ENCODE data around the gene EMSY. TPM values are rescaled to one million over a fixed set of nuclear protein-coding genes. Genes with fewer than 3 reads are reported as not detected.
"Not testable (repeated sequence)": the region's sequence is repeated elsewhere in the genome, so short reads cannot be mapped to it uniquely, and the experiment has no call there.

Gene EMSY, protein sequence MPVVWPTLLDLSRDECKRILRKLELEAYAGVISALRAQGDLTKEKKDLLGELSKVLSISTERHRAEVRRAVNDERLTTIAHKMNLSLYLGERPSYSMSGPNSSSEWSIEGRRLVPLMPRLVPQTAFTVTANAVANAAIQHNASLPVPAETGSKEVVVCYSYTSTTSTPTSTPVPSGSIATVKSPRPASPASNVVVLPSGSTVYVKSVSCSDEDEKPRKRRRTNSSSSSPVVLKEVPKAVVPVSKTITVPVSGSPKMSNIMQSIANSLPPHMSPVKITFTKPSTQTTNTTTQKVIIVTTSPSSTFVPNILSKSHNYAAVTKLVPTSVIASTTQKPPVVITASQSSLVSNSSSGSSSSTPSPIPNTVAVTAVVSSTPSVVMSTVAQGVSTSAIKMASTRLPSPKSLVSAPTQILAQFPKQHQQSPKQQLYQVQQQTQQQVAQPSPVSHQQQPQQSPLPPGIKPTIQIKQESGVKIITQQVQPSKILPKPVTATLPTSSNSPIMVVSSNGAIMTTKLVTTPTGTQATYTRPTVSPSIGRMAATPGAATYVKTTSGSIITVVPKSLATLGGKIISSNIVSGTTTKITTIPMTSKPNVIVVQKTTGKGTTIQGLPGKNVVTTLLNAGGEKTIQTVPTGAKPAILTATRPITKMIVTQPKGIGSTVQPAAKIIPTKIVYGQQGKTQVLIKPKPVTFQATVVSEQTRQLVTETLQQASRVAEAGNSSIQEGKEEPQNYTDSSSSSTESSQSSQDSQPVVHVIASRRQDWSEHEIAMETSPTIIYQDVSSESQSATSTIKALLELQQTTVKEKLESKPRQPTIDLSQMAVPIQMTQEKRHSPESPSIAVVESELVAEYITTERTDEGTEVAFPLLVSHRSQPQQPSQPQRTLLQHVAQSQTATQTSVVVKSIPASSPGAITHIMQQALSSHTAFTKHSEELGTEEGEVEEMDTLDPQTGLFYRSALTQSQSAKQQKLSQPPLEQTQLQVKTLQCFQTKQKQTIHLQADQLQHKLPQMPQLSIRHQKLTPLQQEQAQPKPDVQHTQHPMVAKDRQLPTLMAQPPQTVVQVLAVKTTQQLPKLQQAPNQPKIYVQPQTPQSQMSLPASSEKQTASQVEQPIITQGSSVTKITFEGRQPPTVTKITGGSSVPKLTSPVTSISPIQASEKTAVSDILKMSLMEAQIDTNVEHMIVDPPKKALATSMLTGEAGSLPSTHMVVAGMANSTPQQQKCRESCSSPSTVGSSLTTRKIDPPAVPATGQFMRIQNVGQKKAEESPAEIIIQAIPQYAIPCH (N-terminal part only)
- 10 to 100 TPM; 18.2 to 21.3 (median 19.7) TPM for total RNA-seq

DNA sequence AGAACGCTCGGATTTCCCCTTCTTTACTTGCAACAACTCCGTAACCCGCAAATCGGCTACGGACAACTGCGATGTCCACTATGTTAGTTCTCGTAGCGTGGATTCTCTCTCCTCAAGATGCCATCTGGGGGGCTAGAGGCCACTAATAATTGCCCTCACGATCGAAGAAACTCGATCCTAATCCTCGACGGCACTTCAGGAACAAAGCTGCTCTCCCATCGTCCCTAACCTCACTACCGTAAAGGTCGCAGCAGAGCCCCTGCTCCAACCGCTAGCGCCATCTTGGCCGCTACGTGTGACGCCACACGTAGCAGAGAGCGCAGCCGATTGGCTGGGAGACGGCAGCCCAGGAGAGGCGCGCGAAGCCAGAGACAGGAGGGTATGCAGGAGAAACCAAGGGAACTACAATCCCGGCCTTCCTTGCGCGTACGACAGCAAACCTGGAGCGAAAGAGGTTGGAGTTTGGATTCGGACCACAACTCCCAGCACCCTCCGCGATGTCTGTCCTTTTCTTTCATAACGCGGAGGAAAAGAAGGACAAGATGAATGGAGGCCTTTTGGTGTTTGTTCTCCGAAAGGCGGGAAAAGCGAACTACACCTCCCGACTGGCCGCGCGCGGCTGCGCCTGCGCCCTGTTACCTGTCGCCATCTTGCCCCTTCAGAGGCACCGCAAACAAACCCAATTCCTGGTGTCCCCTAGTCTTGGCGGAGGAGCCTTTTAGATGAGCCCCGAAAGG is at the start of gene EMSY:
TSS of gene EMSY (plus strand) at position 635 of the 737 bp plus-strand sequence. CDS start 1,921 bp downstream, outside the sequence.
- Mint-ChIP-seq H3K4me3 (peak within 1 kb of the TSS; percentile 98), H3K4me1 (ENCODE audit: low read depth) (peaks cover 35% of the 10 kb centered on the region), H3K36me3 (ENCODE audit: insufficient read depth) (peaks cover 16% of the 10 kb centered on the region), H3K27me3 (ENCODE audit: low read depth) (no peaks in the 10 kb centered on the region), H3K9me3 (no peaks in the 10 kb centered on the region)
- ATAC-seq (peak; percentile 93), DNase-seq (peak; percentile 81)

GRCh38 chr11:76395296-76395695 is 49.5 kb upstream of the EMSY start:
- no peaks in the 10 kb centered on the region for H3K9me3 Mint-ChIP-seq
- H3K4me1 Mint-ChIP-seq (ENCODE audit: low read depth): peaks cover 2% of the 10 kb centered on the region
- H3K27me3 Mint-ChIP-seq (ENCODE audit: low read depth): no peaks in the 10 kb centered on the region
- no peak for ATAC-seq
- no peaks in the 10 kb centered on the region for H3K36me3 Mint-ChIP-seq (ENCODE audit: insufficient read depth)
- no peak for DNase-seq
- H3K4me3 Mint-ChIP-seq: no peak overlapping the region

GRCh38 chr11:76397383-76397782 is 47.4 kb upstream of the EMSY start:
- Mint-ChIP-seq H3K4me3 (no peak overlapping the region), H3K36me3 (ENCODE audit: insufficient read depth) (no peaks in the 10 kb centered on the region), H3K9me3 (no peaks in the 10 kb centered on the region), H3K27me3 (ENCODE audit: low read depth) (no peaks in the 10 kb centered on the region), H3K4me1 (ENCODE audit: low read depth) (peaks cover 2% of the 10 kb centered on the region)
- DNase-seq: no peak
- ATAC-seq: no peak

DNA sequence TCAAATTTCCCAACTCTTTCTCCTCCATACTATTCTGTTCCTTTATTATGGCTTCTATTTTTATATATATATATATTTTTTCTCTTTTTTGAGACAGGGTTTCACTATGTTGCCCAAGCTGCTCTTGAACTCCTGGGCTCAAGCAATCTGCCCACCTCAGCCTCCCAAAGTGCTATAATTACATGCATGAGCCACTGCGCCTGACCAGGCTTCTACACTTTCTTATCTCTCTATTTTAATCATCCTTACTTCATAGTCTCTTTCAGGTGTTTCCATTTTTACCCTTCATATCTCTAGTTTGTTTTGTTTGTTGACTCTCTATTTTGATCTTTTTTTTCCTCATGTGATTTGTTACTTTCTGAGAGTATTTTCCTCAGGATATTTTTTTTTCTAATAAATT is 43.9 kb upstream of the EMSY start:
- ATAC-seq: no peak
- H3K4me1 Mint-ChIP-seq (ENCODE audit: low read depth): no peaks in the 10 kb centered on the region
- no peak for DNase-seq
- no peaks in the 10 kb centered on the region for H3K9me3 Mint-ChIP-seq
- no peaks in the 10 kb centered on the region for H3K27me3 Mint-ChIP-seq (ENCODE audit: low read depth)
- H3K4me3 Mint-ChIP-seq: no peak overlapping the region
- H3K36me3 Mint-ChIP-seq (ENCODE audit: insufficient read depth): no peaks in the 10 kb centered on the region

DNA sequence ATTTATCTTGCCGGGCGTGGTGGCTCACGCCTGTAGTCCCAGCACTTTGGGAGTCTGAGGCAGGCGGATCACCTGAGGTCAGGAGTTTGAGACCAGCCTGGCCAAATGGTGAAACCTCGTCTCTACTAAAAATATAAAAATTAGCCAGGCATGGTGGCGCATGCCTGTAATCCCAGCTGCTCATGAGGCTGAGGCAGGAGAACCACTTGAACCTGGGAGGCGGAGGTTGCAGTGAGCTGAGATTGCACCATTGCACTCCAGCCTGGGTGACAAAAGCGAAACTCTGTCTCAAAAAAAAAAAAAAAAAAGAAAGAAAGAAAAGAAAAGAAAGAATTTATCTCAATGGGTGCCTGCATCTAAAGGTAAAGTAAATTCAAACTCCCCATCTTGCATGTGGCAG is 43.3 kb upstream of the EMSY start:
- not testable (repeated sequence) for DNase-seq; H3K9me3 Mint-ChIP-seq; H3K36me3 Mint-ChIP-seq (ENCODE audit: insufficient read depth); H3K4me3 Mint-ChIP-seq; H3K27me3 Mint-ChIP-seq (ENCODE audit: low read depth); ATAC-seq; H3K4me1 Mint-ChIP-seq (ENCODE audit: low read depth)

DNA sequence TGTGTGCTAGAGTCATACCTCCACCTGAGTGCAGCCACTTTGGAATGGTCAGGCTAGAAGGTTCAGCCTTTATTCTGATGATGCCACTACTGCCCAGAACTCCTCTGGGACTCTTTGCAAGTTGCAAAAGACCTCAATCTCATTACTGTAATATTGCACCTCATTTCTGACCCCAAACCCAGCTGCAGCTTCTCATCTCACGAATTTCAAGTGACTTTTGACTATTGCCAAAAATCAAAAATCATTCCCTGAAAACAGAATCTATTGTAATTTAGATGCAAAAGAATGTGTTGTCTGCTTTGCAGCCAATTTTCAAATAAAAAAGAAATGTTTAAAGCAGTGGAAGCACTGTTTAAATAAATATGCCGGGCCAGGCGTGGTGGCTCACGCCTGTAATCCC is 38.5 kb upstream of the EMSY start:
- Mint-ChIP-seq H3K36me3 (ENCODE audit: insufficient read depth) (no peaks in the 10 kb centered on the region), H3K27me3 (ENCODE audit: low read depth) (no peaks in the 10 kb centered on the region), H3K9me3 (no peaks in the 10 kb centered on the region), H3K4me1 (ENCODE audit: low read depth) (no peaks in the 10 kb centered on the region), H3K4me3 (no peak overlapping the region)
- ATAC-seq (no peak), DNase-seq (no peak)

DNA sequence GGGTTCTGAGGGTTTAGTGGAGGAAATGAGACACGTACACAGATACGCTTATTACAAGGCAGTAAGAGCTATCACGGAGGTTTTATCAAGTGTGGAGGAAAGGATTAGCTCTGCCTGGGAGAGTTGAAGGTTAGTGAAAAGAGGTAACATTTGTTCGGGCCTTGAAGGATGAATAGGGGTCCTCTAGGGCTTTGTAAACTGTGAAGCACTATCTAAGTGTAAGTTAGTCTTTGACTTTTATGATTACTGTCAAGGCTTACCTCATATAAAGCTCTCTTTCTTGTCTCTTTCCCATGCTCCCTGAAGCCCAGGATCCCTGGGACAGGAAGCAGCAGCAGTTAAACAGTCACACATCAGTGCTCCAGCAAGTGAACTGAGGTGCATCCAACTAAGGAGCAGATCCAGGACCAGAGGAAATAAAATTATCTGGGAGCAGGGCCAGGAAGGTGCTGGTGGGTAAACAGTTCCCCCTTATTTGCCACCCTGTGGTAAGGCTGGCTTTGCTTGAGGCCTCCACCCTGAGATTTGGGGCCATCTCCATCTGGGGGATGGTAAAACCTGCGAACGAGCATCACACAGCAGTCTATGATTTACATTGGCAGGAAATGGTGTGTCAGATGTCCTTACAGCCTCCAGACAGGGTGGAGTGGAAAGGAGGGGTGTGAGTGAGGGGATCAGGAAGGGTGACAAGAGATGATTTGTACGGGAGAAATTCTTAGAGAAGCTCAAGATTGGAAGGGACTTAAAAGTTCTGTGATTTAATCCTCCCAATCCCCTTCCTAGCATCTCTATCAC is 36.5 kb upstream of the EMSY start:
- no peak overlapping the region for H3K4me3 Mint-ChIP-seq
- no peaks in the 10 kb centered on the region for H3K27me3 Mint-ChIP-seq (ENCODE audit: low read depth)
- DNase-seq (no peak), ATAC-seq (no peak)
- no peaks in the 10 kb centered on the region for H3K4me1 Mint-ChIP-seq (ENCODE audit: low read depth)
- no peaks in the 10 kb centered on the region for H3K36me3 Mint-ChIP-seq (ENCODE audit: insufficient read depth)
- H3K9me3 Mint-ChIP-seq: no peaks in the 10 kb centered on the region

GRCh38 chr11:76410851-76411357 is 33.9 kb upstream of the EMSY start:
- H3K4me3 Mint-ChIP-seq: no peak overlapping the region
- ATAC-seq (no peak), DNase-seq (no peak)
- no peaks in the 10 kb centered on the region for H3K36me3 Mint-ChIP-seq (ENCODE audit: insufficient read depth)
- H3K27me3 Mint-ChIP-seq (ENCODE audit: low read depth): no peaks in the 10 kb centered on the region
- H3K4me1 Mint-ChIP-seq (ENCODE audit: low read depth): no peaks in the 10 kb centered on the region
- no peaks in the 10 kb centered on the region for H3K9me3 Mint-ChIP-seq

DNA sequence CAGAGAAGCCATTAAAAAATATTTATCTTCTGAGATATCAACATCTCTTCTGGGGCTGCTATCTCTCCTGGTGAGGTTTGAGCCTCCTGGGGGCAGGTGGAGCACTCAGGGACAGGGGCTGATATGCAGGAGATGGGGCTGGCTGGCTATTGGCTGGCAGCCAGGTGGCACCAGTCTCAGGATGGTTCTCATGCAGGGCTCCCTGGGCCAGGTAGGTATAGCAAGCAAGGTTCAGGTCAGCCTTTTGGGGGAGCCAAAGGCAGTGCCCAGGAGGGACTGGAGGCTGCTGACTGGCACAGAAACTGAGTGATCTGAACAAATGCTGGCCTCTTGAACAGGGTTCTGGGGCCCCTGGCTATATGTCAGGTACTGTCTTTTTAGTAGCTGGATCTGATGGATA is 29.7 kb upstream of the EMSY start:
- Mint-ChIP-seq H3K9me3 (no peaks in the 10 kb centered on the region), H3K4me3 (no peak overlapping the region), H3K4me1 (ENCODE audit: low read depth) (no peaks in the 10 kb centered on the region), H3K36me3 (ENCODE audit: insufficient read depth) (no peaks in the 10 kb centered on the region), H3K27me3 (ENCODE audit: low read depth) (peaks cover 4% of the 10 kb centered on the region)
- ATAC-seq (no peak), DNase-seq (no peak)

GRCh38 chr11:76419896-76420295 is 24.9 kb upstream of the EMSY start:
- Mint-ChIP-seq H3K4me3 (no peak overlapping the region), H3K27me3 (ENCODE audit: low read depth) (peaks cover 7% of the 10 kb centered on the region), H3K4me1 (ENCODE audit: low read depth) (peaks cover 7% of the 10 kb centered on the region), H3K36me3 (ENCODE audit: insufficient read depth) (no peaks in the 10 kb centered on the region), H3K9me3 (no peaks in the 10 kb centered on the region)
- ATAC-seq (no peak), DNase-seq (no peak)

- ATAC-seq: peak; percentile 77 to 90
Measured at GRCh38 chr11:76424379-76424778, 20.4 kb upstream of the EMSY start.

DNA sequence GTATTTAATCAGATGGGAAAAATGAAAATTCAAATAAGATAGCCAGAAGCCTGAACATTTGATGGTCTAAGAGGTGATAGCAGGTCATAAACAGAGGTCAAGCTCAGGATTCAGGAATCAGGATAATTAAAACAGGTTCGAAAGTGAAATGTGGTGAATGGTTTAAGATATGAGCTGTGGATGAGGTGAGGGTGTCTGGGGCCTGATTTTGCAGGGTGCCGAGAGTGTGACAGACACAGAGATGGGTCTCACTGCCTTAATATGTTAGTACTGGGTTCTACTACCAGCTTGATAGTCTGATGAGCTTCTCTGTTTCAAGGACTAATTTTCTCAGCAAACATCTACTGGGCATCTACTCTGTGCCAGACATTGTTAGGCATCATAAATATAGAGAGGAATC is 19.9 kb upstream of the EMSY start:
- no peak for DNase-seq
- H3K27me3 Mint-ChIP-seq (ENCODE audit: low read depth): peaks cover 7% of the 10 kb centered on the region
- H3K9me3 Mint-ChIP-seq: no peaks in the 10 kb centered on the region
- H3K36me3 Mint-ChIP-seq (ENCODE audit: insufficient read depth): no peaks in the 10 kb centered on the region
- no peak for ATAC-seq
- H3K4me1 Mint-ChIP-seq (ENCODE audit: low read depth): peaks cover 9% of the 10 kb centered on the region
- H3K4me3 Mint-ChIP-seq: no peak overlapping the region

More at GRCh38 chr11:76424379-76424778, 20.4 kb upstream of the EMSY start:
- H3K9me3 Mint-ChIP-seq: no peaks in the 10 kb centered on the region
- DNase-seq: no peak
- H3K36me3 Mint-ChIP-seq (ENCODE audit: insufficient read depth): no peaks in the 10 kb centered on the region
- H3K27me3 Mint-ChIP-seq (ENCODE audit: low read depth): peaks cover 7% of the 10 kb centered on the region
- peaks cover 9% of the 10 kb centered on the region for H3K4me1 Mint-ChIP-seq (ENCODE audit: low read depth)
- no peak overlapping the region for H3K4me3 Mint-ChIP-seq

- no peaks in the 10 kb centered on the region for H3K36me3 Mint-ChIP-seq (ENCODE audit: insufficient read depth)
- ATAC-seq (no peak), DNase-seq (no peak)
- no peak overlapping the region for H3K4me3 Mint-ChIP-seq
- H3K27me3 Mint-ChIP-seq (ENCODE audit: low read depth): peaks cover 7% of the 10 kb centered on the region
- no peaks in the 10 kb centered on the region for H3K9me3 Mint-ChIP-seq
- peaks cover 9% of the 10 kb centered on the region for H3K4me1 Mint-ChIP-seq (ENCODE audit: low read depth)
Measured at GRCh38 chr11:76426660-76427059, 18.2 kb upstream of the EMSY start.

Data from activated T-cell treated with anti-CD3 and anti-CD28 coated beads, Interleukin-2, amount 50 U/mL, for 4 hours (primary cell).